ENCODE measurements around the gene AHCYL2.
"Not testable (repeated sequence)": the region's sequence is repeated elsewhere in the genome, so short reads cannot be mapped to it uniquely, and the experiment has no call there.

AHCYL2 gene

GRCh38 chr7:129465080-129465479 is 240.2 kb downstream of the AHCYL2 start:
- no peak overlapping the region for H3K4me3 ChIP-seq (ENCODE audit: low read depth, low read length)
- no peak for DNase-seq (ENCODE audit: low read depth)

- no peak overlapping the region for H3K4me3 ChIP-seq (ENCODE audit: low read depth, low read length)
- DNase-seq (ENCODE audit: low read depth) = peak; percentile 43
Observed at GRCh38 chr7:129466796-129467195, 242.0 kb downstream of the AHCYL2 start.

- DNase-seq (ENCODE audit: low read depth) = no peak
- H3K4me3 ChIP-seq (ENCODE audit: low read depth, low read length) = no peak overlapping the region
Observed at GRCh38 chr7:129468087-129468486, 243.3 kb downstream of the AHCYL2 start.

- no peak overlapping the region for H3K4me3 ChIP-seq (ENCODE audit: low read depth, low read length)
- DNase-seq (ENCODE audit: low read depth) = no peak
Observed at GRCh38 chr7:129468547-129468946, 243.7 kb downstream of the AHCYL2 start.

GRCh38 chr7:129469930-129470329 is 245.1 kb downstream of the AHCYL2 start:
- no peak for DNase-seq (ENCODE audit: low read depth)
- no peak overlapping the region for H3K4me3 ChIP-seq (ENCODE audit: low read depth, low read length)

GRCh38 chr7:129470411-129470810 is 245.6 kb downstream of the AHCYL2 start:
- DNase-seq (ENCODE audit: low read depth) = no peak
- H3K4me3 ChIP-seq (ENCODE audit: low read depth, low read length) = no peak overlapping the region

- no peak for DNase-seq (ENCODE audit: low read depth)
- H3K4me3 ChIP-seq (ENCODE audit: low read depth, low read length) = no peak overlapping the region
Observed at GRCh38 chr7:129471402-129471827, 246.6 kb downstream of the AHCYL2 start.

- DNase-seq (ENCODE audit: low read depth); H3K4me3 ChIP-seq (ENCODE audit: low read depth, low read length): not testable (repeated sequence)
Observed at GRCh38 chr7:129475931-129476330, 251.1 kb downstream of the AHCYL2 start.

- H3K4me3 ChIP-seq (ENCODE audit: low read depth, low read length); DNase-seq (ENCODE audit: low read depth): not testable (repeated sequence)
Observed at GRCh38 chr7:129476398-129476797, 251.6 kb downstream of the AHCYL2 start.
